Liver (tissue), 9 donors: ENCODE results near the gene GMDS. TPM values are rescaled to one million over a fixed set of nuclear protein-coding genes. Genes with fewer than 3 reads are reported as not detected.

Experiments used
- DNase-seq: peaks from one replicate; pipeline ENCODE4 v3.0.0-alpha.2; 2017; ENCODE audit warnings: low spot score
- H3K27ac ChIP-seq, 2 donors: one replicate each; pipeline ENCODE4 v1.7.0; 2013; ENCODE audit warnings: inconsistent platforms in 2 of 2, low read length in 2 of 2, control low read depth in 1 of 2, low read depth in 1 of 2, mild to moderate bottlenecking in 1 of 2
- H3K27me3 ChIP-seq, 4 donors: one replicate each; pipeline versions ENCODE4 v1.6.1 to v1.7.0; 2013; ENCODE audit warnings: low read length in 3 of 4, inconsistent platforms in 1 of 4, mild to moderate bottlenecking in 1 of 4, moderate library complexity in 1 of 4; ENCODE audit not compliant: control insufficient read depth in 4 of 4, insufficient read depth in 4 of 4
- H3K36me3 ChIP-seq, 4 donors: one replicate each; pipeline versions ENCODE4 v1.6.1 to v1.7.0; 2013; ENCODE audit warnings: low read length in 3 of 4, mild to moderate bottlenecking in 3 of 4, low read depth in 1 of 4, moderate library complexity in 1 of 4; ENCODE audit not compliant: control insufficient read depth in 4 of 4, insufficient read depth in 3 of 4
- H3K4me1 ChIP-seq, 4 donors: one replicate each; pipeline versions ENCODE4 v1.6.1 to v1.7.0; 2013; ENCODE audit warnings: low read length in 3 of 4, mild to moderate bottlenecking in 3 of 4, moderate library complexity in 1 of 4; ENCODE audit not compliant: control insufficient read depth in 4 of 4, insufficient read depth in 4 of 4
- H3K4me3 ChIP-seq, 3 donors: one replicate each; pipeline versions ENCODE4 v1.6.1 to v1.7.0; 2013; ENCODE audit warnings: low read length in 3 of 3, control low read depth in 1 of 3, low read depth in 1 of 3, mild to moderate bottlenecking in 1 of 3
- H3K9ac ChIP-seq, 2 donors: one replicate each; pipeline ENCODE4 v1.7.0; 2013; ENCODE audit warnings: low read length in 2 of 2, mild to moderate bottlenecking in 2 of 2, moderate library complexity in 2 of 2, control low read depth in 1 of 2, low read depth in 1 of 2
- H3K9me3 ChIP-seq, 4 donors: one replicate each; pipeline versions ENCODE4 v1.6.1 to v1.7.0; 2013; ENCODE audit warnings: low read length in 3 of 4; ENCODE audit not compliant: control insufficient read depth in 4 of 4
- EGR1 ChIP-seq, 2 donors: IDR thresholded peaks; 2 replicates each; pipeline ENCODE4 v1.6.1; 2016 to 2018; ENCODE audit warnings: antibody characterized with exemption in 2 of 2, low read depth in 2 of 2
- FOXA1 ChIP-seq: IDR thresholded peaks from 2 replicates; pipeline ENCODE4 v1.6.1; 2016; ENCODE audit warnings: antibody characterized with exemption
- FOXA2 ChIP-seq: IDR thresholded peaks from 2 replicates; pipeline ENCODE4 v1.6.1; 2016; ENCODE audit warnings: antibody characterized with exemption
- GABPA ChIP-seq, 2 donors: IDR thresholded peaks in 1 of 2; conservative IDR thresholded peaks in 1 of 2; 2 replicates each; pipeline ENCODE4 v1.6.1; 2016; ENCODE audit warnings: antibody characterized with exemption in 2 of 2, mild to moderate bottlenecking in 1 of 2, moderate library complexity in 1 of 2
- HNF4A ChIP-seq, 2 donors: conservative IDR thresholded peaks; 2 replicates each; pipeline ENCODE4 v1.6.1; 2016; ENCODE audit warnings: antibody characterized with exemption in 2 of 2, mild to moderate bottlenecking in 2 of 2
- HNF4G ChIP-seq: IDR thresholded peaks from 2 replicates; pipeline ENCODE4 v1.6.1; 2016; ENCODE audit warnings: antibody characterized with exemption
- JUND ChIP-seq, 2 donors: IDR thresholded peaks; 2 replicates each; pipeline ENCODE4 v1.6.1; 2016; ENCODE audit warnings: antibody characterized with exemption in 2 of 2
- MAX ChIP-seq: IDR thresholded peaks from 2 replicates; pipeline ENCODE4 v1.6.1; 2016; ENCODE audit warnings: antibody characterized with exemption
- NR2F2 ChIP-seq: IDR thresholded peaks from 2 replicates; pipeline ENCODE4 v1.6.1; 2016; ENCODE audit warnings: antibody characterized with exemption
- RAD21 ChIP-seq, 2 donors: IDR thresholded peaks; 2 replicates each; pipeline ENCODE4 v1.6.1; 2016; ENCODE audit warnings: antibody characterized with exemption in 2 of 2, mild to moderate bottlenecking in 2 of 2
- REST ChIP-seq: IDR thresholded peaks from 2 replicates; pipeline ENCODE4 v1.6.1; 2016; ENCODE audit warnings: antibody characterized with exemption, mild to moderate bottlenecking
- RXRA ChIP-seq, 2 donors: IDR thresholded peaks; 2 replicates each; pipeline ENCODE4 v1.6.1; 2017 to 2018; ENCODE audit warnings: antibody characterized with exemption in 2 of 2, mild to moderate bottlenecking in 1 of 2
- SP1 ChIP-seq: IDR thresholded peaks from 2 replicates; pipeline ENCODE4 v1.6.1; 2018; ENCODE audit warnings: antibody characterized with exemption, mild to moderate bottlenecking
- TAF1 ChIP-seq: conservative IDR thresholded peaks from 2 replicates; pipeline ENCODE4 v1.6.1; 2016; ENCODE audit warnings: antibody characterized with exemption, mild to moderate bottlenecking
- YY1 ChIP-seq: IDR thresholded peaks from 2 replicates; pipeline ENCODE4 v1.6.1; 2016; ENCODE audit warnings: antibody characterized with exemption, mild to moderate bottlenecking
- ZBTB33 ChIP-seq: IDR thresholded peaks from 2 replicates; pipeline ENCODE4 v1.6.1; 2016; ENCODE audit warnings: antibody characterized with exemption
- WGBS: extraction: QIAGEN DNeasy Blood & Tissue Kit; methylation state at CpG from one replicate; pipeline ENCODE4 v1.1.7; 2013; 5-methylcytosine and 5-hydroxymethylcytosine counted together
- polyA plus RNA-seq, 2 donors: library from polyadenylated mRNA; stranded (reverse) in 1 of 2; unstranded in 1 of 2; fragments of 200-250 nt in 1 of 2; fragments of >200 nt in 1 of 2; fragmentation: Nextera tagmentation in 1 of 2; extraction: Ambion mirVana in 1 of 2; gene quantifications; one replicate each; pipeline versions ENCODE4 v1.2.1 to v1.2.3, GENCODE V29; 2013 to 2015
- total RNA-seq, 2 donors: library from RNA; depleted of rRNA; stranded (reverse); fragments of >200 nt; gene quantifications; one replicate each; pipeline ENCODE4 v1.2.3, GENCODE V29; 2014
- TF ChIP-seq, protein P1 (sequence below): IDR thresholded peaks from 2 replicates; pipeline ENCODE4 v1.6.1; 2016; ENCODE audit warnings: antibody characterized with exemption
- TF ChIP-seq, protein P2 (sequence below): fragments of 150-350 bp; IDR thresholded peaks from 2 replicates; pipeline ENCODE4 v1.5.1; 2017; ENCODE audit warnings: improper control_type of control experiment, low read depth, low read length; ENCODE audit not compliant: missing input control
- donor health status: healthy.
- donor health status: healthy.
- donor health status: healthy.
- donor health status: healthy.
- donor health status: healthy.

GMDS gene
- total and polyA plus RNA-seq, 4 donors, result 3.5 to 15.6 (median 13.0) TPM

- Histone ChIP-seq H3K36me3 (no peaks in the 10 kb centered on the region), H3K9me3 (no peaks in the 10 kb centered on the region), H3K4me1 (no peaks in the 10 kb centered on the region), H3K4me3 (no peak overlapping the region), H3K27ac (no peak overlapping the region), H3K27me3 (no peaks in the 10 kb centered on the region), H3K9ac (no peak overlapping the region)
- no peak for DNase-seq
- TF ChIP-seq SP1, result no peak
- TF ChIP-seq RAD21 (IDR thresholded peaks at IDR 0.05), result no peak
- TF ChIP-seq TAF1, result no peak
- 85% methylated on average over 9 of the region's 9 CpGs for WGBS
These were observed 542.1 kb downstream of the GMDS start for GRCh38 chr6:1703091-1703855.

GRCh38 chr6:1702580-1703051, 542.8 kb downstream of the GMDS start:
- no peaks in the 10 kb centered on the region for H3K9me3 ChIP-seq
- no peaks in the 10 kb centered on the region for H3K4me1 ChIP-seq
- H3K27me3 ChIP-seq, result no peaks in the 10 kb centered on the region
- no peak overlapping the region for H3K27ac ChIP-seq
- TF ChIP-seq, protein P1, sequence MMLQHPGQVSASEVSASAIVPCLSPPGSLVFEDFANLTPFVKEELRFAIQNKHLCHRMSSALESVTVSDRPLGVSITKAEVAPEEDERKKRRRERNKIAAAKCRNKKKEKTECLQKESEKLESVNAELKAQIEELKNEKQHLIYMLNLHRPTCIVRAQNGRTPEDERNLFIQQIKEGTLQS, result no peak
- no peak for TF ChIP-seq TAF1
- TF ChIP-seq FOXA2, result no peak
- no peak for TF ChIP-seq NR2F2
- TF ChIP-seq HNF4G, result no peak
- no peak for TF ChIP-seq ZBTB33
- TF ChIP-seq EGR1 (IDR thresholded peaks at IDR 0.05; ENCODE audit: low read depth in 2 of 2), result no peak
- no peak for TF ChIP-seq SP1
- no peak for TF ChIP-seq GABPA (IDR thresholded peaks at IDR 0.05 in 1 of 2, conservative IDR thresholded peaks at IDR 0.05 in 1 of 2)
- TF ChIP-seq RXRA (IDR thresholded peaks at IDR 0.05), result no peak
- no peak for TF ChIP-seq HNF4A (conservative IDR thresholded peaks at IDR 0.05)
- TF ChIP-seq YY1, result no peak
- no peak for TF ChIP-seq MAX
- no peak for TF ChIP-seq FOXA1
- TF ChIP-seq REST, result no peak
- no peak for TF ChIP-seq RAD21 (IDR thresholded peaks at IDR 0.05)
- TF ChIP-seq, protein P2, sequence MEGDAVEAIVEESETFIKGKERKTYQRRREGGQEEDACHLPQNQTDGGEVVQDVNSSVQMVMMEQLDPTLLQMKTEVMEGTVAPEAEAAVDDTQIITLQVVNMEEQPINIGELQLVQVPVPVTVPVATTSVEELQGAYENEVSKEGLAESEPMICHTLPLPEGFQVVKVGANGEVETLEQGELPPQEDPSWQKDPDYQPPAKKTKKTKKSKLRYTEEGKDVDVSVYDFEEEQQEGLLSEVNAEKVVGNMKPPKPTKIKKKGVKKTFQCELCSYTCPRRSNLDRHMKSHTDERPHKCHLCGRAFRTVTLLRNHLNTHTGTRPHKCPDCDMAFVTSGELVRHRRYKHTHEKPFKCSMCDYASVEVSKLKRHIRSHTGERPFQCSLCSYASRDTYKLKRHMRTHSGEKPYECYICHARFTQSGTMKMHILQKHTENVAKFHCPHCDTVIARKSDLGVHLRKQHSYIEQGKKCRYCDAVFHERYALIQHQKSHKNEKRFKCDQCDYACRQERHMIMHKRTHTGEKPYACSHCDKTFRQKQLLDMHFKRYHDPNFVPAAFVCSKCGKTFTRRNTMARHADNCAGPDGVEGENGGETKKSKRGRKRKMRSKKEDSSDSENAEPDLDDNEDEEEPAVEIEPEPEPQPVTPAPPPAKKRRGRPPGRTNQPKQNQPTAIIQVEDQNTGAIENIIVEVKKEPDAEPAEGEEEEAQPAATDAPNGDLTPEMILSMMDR, result no peak
- no peak for TF ChIP-seq JUND (IDR thresholded peaks at IDR 0.05)
- no peak overlapping the region for H3K4me3 ChIP-seq
- WGBS, result 68% methylated on average over 8 of the region's 8 CpGs
- H3K36me3 ChIP-seq, result no peaks in the 10 kb centered on the region
- no peak overlapping the region for H3K9ac ChIP-seq
- DNase-seq, result no peak
